ENCODE measurements around the gene DNAJB6.

The DNAJB6 gene

GRCh38 chr7:157431173-157431950 is 94.6 kb downstream of the DNAJB6 start:
- no peak for DNase-seq

GRCh38 chr7:157431951-157432540 is 95.2 kb downstream of the DNAJB6 start:
- DNase-seq, result no peak

DNA sequence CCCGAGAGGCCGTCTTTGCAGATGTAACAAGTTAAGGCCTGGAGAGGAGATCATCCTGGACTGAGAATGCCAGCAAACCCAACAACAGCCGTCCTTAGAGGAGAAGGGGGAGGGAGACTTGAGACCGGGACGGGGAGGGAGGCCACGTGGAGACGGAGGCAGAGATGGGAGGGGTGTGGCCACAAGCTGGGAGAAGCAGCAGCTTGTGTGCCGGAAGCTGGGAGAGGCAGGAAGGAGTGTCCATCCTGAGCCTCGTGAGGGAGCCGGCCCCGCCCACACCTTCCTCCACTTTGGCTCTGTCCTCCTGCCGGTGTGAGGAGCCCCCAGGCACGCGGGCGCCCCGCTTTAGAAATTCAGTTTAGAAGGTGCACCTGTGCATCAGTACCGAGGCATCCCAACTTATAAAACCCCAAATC is 95.7 kb downstream of the DNAJB6 start:
- no peak for DNase-seq

GRCh38 chr7:157432957-157433576 is 96.3 kb downstream of the DNAJB6 start:
- DNase-seq, result peak; percentile 66

DNA sequence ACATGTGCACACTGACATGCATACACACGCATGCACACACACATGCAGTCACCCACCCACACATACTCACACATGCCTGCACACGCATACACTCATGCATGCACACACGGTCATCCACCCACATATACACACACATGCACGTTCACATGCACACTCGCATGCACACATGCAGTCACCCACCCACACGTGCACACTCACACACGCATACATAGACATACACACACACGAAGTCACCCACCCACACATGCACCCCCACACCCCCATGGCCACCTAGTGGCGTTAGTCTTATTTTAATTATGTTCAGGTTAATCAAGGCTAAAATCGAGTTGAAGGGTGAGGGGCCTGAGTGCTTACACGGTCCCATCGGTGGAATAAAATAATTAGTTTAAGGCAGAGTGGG is 96.8 kb downstream of the DNAJB6 start:
- DNase-seq, result no peak

GRCh38 chr7:157434231-157434630 is 97.4 kb downstream of the DNAJB6 start:
- DNase-seq, result no peak

GRCh38 chr7:157434701-157435100 is 97.9 kb downstream of the DNAJB6 start:
- DNase-seq, result no peak

DNA sequence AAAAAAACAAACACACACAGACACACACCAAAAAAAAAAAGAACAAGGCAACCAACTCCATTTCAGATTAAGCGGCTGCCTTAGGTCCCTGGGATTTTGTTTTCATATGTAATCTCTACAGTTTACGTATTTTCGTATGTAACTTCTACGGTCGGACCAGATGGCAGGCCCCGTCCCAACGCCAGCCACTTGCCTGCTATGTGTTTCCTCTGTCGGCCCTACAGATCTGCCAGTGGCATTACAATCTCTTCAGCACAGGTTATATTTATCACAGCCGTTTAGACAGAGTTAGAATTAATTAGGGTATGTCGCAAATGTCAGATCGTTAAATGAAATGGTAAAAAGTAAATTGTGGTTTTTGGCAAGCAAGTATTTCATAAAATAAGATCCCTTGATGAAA is 99.3 kb downstream of the DNAJB6 start:
- DNase-seq, result no peak

GRCh38 chr7:157436763-157437480 is 100.1 kb downstream of the DNAJB6 start:
- DNase-seq, result no peak

- no peak for DNase-seq
Observed at GRCh38 chr7:157437519-157438061, 100.8 kb downstream of the DNAJB6 start.

DNA sequence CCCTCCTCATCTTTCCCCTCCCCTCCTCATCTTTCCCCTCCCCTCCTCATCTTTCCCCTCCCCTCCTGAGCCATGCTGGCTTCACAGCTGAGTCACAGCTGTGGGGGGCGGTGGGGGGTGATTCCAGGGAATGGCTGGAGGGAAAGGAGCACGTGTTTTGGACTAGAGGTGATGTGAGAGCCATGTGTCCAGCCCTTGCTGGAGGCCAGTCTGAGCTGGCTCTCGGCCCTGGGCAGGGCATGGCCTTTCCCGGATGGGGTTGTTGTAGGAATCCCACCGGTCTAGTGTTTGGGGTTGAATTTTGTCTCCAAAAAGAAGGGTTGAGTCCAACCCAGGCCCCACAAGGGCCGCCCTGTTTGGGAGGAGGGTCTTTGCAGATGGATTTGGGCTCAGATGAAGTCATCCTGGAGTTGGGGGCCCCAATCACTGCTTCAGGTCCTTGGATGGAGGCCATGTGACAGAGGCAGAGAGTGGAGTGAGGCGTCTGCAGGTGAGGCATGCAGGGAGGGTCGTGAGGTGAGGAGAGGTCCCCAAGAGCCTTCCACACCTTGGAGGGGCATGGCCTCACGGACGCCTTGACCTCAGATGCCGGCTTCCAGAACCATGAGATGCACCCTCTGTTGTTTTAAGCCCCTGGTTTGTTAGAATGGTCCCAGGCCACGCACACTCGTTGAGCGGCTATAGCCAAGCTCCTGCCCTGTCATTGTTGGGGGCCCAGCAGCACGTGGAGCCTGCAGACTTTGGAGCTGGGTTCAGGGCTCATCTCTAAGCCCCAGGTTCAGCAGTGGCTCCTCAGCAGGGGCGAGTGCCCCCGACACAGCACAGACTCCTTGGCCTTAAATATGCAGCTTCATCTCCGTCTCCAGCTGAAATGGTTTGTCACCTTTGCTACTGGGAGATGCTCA is 101.6 kb downstream of the DNAJB6 start:
- no peak for DNase-seq

DNA sequence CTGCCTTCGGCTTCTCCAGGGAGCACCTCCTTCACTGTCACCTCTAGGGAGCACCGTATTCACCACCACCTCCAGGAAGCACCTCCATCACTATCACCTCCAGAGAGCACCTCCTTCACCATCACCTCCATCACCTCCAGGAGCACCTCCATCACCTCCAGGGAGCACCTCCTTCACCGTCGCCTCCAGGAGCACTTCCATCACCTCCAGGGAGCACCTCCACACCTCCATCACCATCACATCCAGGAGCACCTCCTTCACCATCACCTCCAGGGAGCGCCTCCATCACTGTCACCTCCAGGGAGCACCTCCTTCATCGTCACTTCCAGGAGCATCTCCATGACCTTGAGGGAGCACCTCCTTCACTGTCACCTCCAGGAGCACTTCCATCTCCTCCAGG is 102.3 kb downstream of the DNAJB6 start:
- no peak for DNase-seq

DNA sequence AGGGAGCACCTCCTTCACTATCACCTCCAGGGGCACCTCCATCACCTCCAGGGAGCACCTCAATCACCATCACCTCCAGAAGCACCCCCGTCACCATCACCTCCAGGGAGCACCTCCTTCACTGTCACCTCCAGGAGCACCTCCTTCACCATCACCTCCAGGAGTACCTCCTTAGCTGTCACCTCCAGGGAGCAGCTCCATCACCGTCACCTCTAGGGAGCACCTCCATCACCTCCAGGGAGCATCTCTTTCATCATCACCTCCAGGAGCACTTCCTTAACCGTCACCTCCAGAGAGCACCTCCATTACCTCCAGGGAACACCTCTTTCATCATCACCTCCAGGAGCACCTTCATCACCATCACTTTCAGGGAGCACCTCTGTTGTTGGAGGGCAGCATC is 103.0 kb downstream of the DNAJB6 start:
- DNase-seq, result no peak

- DNase-seq, result no peak
Observed at GRCh38 chr7:157440346-157441022, 103.7 kb downstream of the DNAJB6 start.

DNA sequence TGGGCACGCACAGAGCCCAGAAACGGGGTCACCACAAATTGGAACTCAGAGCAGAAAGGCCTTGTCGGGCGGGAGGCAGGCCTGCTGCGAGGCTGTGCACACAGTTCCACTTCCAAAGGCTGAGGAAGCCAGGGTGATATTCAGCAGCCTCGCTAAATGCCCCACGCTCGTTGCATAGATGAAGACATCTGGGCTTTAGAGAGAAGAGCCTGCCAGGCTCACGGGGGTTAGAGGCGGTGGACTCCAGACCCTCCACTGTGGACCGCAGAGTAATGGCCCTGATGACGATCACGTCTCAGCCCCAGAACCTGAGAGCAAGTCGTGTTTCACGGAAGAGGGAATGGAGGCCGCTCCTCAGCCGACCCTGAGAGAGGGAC is 104.2 kb downstream of the DNAJB6 start:
- no peak for DNase-seq

DNA sequence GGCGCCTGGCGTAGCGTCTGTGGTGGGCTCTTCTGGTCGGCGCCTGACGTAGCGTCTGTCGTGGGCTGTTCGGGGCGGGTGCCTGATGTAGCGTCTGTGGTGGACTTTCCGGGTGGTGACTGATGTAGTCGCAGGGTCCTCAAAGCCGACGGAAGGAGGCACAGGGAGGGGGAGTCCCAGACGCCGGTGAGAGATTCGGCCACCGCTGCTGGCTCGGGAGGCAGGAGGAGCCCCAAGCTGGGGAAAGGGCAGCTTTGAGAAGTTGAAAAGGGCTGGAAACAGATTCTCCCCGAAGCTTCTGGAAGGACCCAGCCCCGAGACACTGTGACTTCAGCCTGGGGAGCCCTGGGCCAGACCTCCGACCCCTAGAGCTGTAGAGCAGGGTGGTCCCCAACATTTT is 105.7 kb downstream of the DNAJB6 start:
- no peak for DNase-seq

- DNase-seq, result no peak
Observed at GRCh38 chr7:157442993-157443831, 106.4 kb downstream of the DNAJB6 start.

- no peak for DNase-seq
Observed at GRCh38 chr7:157444011-157444842, 107.4 kb downstream of the DNAJB6 start.

- DNase-seq, result no peak
Observed at GRCh38 chr7:157444843-157445135, 108.0 kb downstream of the DNAJB6 start.

Measured in activated CD4-positive, CD25-positive, alpha-beta regulatory T cell treated with anti-CD3 and anti-CD28 coated beads, Interleukin-2, amount 50 U/mL, for 72 hours (primary cell).